HG03064 (cell line): ENCODE measurements around the gene CD38.

Experiments
- ATAC-seq: cut with Tn5 transposase; IDR thresholded peaks from one replicate; pipeline ENCODE4 v1.9.1; 2021; ENCODE audit warnings: low read depth; ENCODE audit not compliant: unreplicated experiment

Gene CD38

DNA sequence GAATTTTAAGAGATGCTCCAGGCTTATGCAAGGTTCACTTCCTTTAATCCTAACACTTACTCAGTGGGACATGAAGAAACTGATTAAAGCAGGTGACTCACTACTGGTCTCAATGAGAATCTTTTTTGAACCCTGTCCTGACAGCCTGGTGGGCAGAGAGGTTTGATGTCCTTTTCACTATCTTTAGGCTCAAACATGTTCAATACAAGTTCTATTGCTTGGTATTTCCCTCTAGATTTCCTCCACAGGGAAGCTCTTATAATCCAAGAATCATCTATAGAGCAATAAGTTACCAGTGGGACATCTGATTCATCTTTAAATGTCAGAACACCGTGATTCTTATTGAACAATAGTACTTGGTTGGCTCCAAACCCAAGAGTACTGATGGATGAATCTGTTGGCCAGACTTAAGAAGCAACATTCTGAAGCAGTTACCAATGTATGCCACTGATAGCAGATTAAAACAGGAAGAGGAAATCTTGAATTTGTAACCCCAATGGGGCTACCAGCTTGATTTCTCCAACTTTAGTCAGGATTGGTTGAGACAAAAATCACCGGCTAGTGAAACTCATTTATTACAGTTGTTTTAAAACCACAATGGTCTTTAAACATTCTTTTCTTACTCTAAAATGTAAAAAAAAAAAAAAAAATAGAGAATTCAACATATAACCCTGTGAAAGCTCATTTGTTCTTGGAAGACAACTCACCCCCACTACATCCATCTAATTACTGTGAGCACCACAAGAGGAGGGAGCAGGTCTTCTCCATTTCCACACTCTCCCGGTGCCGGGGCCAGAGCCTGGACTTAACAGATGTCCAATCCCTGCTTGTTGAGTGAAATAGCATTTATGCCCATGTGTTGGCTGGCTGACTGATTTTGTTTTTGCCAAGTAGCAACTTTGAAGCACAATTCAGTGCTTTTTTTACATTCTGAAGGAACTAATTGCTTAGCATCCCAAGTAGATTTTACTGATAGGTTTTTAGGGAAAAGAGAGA lies 117.1 kb downstream of the CD38 start:
- no peak for ATAC-seq

DNA sequence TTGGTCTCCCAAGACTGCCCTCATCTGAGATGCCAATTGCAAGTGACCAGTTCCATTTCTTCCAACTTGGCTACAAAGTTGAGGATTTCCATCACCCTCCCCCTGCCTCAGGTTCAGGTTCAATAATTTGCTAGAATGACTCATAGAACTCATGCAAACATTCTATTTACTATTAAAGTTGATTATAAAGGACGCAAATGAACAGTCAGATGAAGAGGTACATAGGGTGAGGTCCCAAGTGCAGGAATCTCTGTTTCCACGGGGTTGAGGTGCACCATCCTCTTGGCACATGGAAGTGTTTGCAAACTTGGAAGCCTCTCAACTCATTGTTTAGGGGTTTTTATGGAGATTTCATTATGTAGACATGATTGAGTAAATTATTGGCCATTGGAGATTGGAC lies 119.4 kb downstream of the CD38 start:
- no peak for ATAC-seq

DNA sequence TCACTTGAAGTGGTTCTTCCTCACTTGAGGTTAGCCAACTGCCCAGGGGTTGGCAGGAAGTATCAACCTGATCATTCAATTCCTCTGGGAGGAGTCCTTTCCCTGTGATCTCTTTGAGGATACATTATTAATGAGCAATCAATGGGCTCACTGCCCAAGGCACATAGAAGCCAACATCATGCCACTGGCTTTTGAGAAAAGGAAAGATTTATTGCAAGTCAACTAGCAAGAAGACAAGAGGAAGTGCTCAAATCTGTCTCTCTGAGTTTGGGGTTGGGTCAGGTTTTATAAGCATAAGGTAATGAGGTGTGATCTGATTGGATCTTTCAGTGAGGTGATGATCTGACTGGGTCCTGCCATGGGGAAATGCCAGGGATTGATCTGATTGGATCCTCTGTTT lies 120.8 kb downstream of the CD38 start:
- ATAC-seq: no peak

DNA sequence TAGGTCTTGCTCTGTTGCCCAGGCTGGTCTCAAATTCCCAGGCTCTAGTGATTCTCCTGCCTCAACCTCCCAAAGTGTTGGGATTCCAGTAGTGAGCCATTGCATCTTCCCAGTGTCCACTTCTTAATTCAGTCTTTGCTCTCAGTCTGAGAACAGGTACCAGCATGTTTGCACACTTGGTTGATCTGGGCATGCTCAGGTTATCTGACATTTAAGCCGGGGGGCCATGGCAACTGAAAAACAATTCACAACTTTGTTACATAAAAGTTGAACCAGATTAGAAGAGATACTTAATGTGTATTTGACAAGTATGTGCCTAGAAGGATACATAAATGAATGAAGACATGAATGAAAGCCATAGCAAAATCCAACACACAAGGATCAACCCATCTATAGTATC lies 121.4 kb downstream of the CD38 start:
- ATAC-seq: no peak

DNA sequence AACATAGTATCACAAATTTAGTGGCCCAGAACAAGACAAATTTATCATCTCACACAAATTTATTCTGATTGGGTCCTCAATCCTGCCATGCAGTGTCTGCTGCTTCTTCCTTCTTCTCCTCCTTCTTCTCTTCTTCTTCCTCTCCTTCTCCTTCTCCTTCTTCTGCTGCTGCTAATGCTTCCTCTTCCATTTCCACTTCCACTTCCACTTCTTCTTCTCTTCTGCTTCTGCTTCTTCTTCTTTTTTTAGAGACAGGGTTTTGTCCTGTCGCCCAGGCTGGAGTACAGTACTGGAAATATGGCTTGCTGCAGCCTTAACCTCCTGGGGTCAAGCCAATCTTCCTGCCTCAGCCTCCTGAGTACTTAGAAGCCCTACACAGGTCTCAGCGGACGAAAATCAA lies 122.9 kb downstream of the CD38 start:
- ATAC-seq: no peak

DNA sequence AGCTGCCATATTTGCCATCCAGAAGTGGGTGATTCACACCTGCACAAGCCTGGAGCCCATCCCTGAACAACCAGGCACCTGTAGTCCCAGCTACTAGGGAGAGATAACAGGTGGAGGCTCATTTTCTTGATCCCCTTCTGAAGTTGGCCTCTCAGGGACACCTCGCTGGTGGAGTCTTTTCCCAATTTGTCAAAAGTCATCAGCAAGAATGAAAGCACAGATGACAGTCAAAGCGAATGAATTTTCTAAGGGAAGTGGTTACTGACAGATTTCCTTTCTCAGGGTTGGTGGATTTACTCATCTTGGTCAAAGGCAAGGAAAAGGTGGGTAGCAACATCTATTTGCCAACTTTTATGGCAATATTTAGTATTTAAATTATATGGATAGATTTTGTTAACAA lies 123.9 kb downstream of the CD38 start:
- ATAC-seq: no peak

DNA sequence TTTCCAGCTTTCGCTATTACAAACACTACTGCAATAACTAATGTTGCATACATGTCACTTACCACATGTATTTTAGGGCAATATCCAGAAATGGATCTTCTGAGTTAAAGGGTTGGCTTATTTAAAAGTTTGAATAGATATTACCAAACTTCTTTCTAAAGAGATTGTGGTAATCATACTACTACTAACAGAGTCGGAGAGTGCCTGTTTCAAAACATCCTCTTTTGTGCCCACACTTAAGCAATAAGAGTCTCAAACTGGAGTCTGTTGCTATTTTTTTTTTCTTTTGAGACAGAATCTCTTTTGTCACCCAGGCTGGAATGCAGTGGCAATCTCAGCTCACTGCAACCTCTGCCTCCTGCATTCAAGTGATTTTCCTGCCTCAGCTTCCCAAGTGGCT lies 124.6 kb downstream of the CD38 start:
- no peak for ATAC-seq
